AG09309 (cell line): ENCODE measurements around the gene SPATA33.

ENCODE experiments used
- DNase-seq: peaks from one replicate; pipeline ENCODE4 v3.0.0-alpha.2; 2010; ENCODE audit warnings: low read depth
- H3K4me3 ChIP-seq: 2 replicates; pipeline ENCODE4 v1.5.1; 2011; ENCODE audit warnings: mild to moderate bottlenecking, low read depth, low read length, moderate library complexity; ENCODE audit not compliant: control insufficient read depth
- CTCF ChIP-seq: IDR thresholded peaks from 2 replicates; pipeline ENCODE4 v1.5.1; 2011; ENCODE audit warnings: mild to moderate bottlenecking, low read depth, low read length, inconsistent platforms; ENCODE audit not compliant: insufficient read depth, control insufficient read depth; ENCODE audit errors: missing control alignments

The SPATA33 gene

GRCh38 chr16:89639385-89639784 is 18.3 kb upstream of the SPATA33 start:
- H3K4me3 ChIP-seq: no peak overlapping the region
- TF ChIP-seq CTCF: no peak

GRCh38 chr16:89641458-89642119 is 16.0 kb upstream of the SPATA33 start:
- no peak overlapping the region for H3K4me3 ChIP-seq
- TF ChIP-seq CTCF: no peak
- DNase-seq: no peak

More at GRCh38 chr16:89639385-89639784, 18.3 kb upstream of the SPATA33 start:
- DNase-seq: no peak

DNA sequence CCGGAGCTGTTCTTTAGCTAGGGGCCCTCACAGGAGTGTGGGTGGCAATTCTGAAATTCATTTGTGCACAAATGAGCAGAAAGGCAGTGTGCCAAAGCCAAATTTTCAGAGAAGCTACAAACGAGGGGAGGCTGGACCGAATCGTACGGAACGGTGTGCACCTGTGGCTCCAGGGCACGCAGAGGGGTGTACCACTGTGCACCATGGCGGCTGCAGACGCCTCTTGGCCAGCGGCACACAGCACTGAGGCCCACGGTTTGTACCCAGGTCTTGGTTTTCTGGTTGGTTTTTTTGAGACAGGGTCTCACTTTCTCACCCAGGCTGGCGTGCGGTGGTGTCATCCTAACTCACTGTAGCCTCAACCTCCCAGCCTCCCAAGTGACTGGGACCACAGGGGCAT is 15.1 kb upstream of the SPATA33 start:
- TF ChIP-seq CTCF: no peak
- DNase-seq: no peak
- H3K4me3 ChIP-seq: no peak overlapping the region

DNA sequence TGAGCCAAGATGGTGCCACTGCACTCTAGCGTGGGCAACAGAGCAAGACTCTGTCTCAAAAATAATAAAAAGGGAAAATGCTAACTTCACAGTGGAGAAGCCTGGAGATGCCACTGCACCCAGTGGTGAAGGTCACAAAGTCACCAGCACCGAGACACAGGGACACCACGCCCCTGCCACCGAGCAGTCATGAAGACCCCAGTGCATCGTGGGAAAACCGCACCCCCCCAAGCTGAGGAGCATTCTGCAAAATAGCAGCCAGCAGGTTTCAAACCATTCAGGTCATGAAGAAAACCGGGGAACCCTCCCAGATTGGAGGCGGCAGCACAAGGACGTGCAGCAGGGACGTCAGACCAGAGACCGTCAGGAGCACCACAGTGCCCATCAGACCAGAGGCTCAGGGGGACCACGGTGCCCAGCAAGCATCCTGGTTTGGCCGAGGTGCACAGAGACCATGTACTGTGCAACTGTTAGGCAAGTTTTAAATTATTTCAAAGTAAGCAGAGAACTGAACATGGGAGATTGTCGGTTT is 13.8 kb upstream of the SPATA33 start:
- H3K4me3 ChIP-seq: no peak overlapping the region
- no peak for DNase-seq
- no peak for TF ChIP-seq CTCF

GRCh38 chr16:89645122-89645521 is 12.5 kb upstream of the SPATA33 start:
- H3K4me3 ChIP-seq: no peak overlapping the region
- TF ChIP-seq CTCF: no peak
- DNase-seq: no peak

DNA sequence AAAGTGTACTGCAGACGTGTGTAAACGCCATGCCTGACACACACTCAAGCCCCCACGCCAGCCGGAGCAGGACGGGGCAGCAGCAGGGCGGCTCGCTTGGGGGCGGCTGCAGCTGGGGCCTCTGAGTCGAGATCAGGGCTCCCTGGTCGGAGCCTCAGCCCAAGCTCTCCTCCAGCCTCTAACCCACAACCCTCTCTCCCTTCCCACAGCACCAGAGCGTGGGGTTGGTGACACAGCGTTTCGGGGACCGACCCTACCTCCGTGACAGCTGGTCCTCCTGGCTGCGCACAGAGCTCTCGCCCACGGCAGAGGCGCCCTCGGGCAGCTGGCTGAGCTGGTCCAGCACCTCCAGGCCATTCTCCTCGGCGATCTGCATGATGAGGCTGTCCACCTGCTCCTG is 11.4 kb upstream of the SPATA33 start:
- no peak for DNase-seq
- H3K4me3 ChIP-seq: no peak overlapping the region
- TF ChIP-seq CTCF: no peak

GRCh38 chr16:89646906-89647305 is 10.7 kb upstream of the SPATA33 start:
- no peak for DNase-seq
- TF ChIP-seq CTCF: no peak
- no peak overlapping the region for H3K4me3 ChIP-seq
